ENCODE results near the gene SGCA.

DNA sequence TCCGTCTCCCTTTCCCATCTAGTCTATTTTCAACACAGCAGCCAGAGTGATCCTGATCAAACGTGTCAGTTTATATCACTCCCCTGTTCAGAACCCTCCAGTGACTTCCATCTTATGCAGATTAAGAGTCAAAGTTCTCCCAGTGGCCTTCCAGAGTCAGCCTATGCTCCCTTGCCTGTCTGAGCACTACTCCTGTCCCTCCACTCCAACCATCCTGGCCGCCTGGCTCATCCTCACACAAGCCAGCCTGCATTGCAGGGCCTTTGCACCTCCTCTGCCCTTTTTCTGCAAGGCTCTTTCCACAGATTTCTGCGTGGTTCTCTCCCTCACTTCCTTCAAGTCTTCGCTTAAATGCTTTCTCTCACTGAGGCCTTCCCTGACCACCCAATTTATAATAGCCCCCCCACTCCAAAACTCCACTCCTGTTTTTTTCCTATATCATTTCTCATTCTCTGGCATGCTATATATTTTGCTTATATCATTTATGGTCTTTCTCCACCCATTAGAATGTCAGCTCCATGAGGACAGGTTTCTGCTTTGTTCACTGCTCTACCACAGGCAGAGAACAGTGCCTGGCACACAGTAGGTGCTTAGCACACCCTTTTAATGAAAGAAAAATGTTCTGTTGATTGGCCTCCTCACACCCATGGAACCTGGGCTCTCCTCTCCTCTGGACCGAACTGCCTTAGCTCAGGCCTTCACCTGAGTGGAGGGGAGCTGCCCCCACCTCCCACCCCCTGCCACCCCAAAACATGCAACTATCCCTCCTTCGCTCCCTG lies 45.1 kb upstream of the SGCA start:
- TF ChIP-seq CTCF (IDR thresholded peaks at IDR 0.05) (no peak), ZFX (IDR thresholded peaks at IDR 0.05; ENCODE audit: borderline replicate concordance) (no peak)
